ENCODE results near the gene TENM4. TPM values are rescaled to one million over a fixed set of nuclear protein-coding genes. Genes with fewer than 3 reads are reported as not detected.

TENM4 gene
- total and polyA plus RNA-seq, 2 of the 8 experiments (the other 6 are each of a cell fraction or from before 2014, with no cell fraction given) = 3.5 to 7.2 TPM

- Histone ChIP-seq H2AFZ (ENCODE audit: low read length) (no peak overlapping the region), H2BK12ac (ENCODE audit: low read depth, low read length) (no peak overlapping the region), H2BK120ac (replicated peaks; ENCODE audit: low read depth, low read length) (no peak overlapping the region), H3K79me2 (ENCODE audit: control insufficient read depth in 1 of 2, insufficient read depth in 2 of 2, low read length in 2 of 2) (no peaks in the 10 kb centered on the region), H3K23me2 (ENCODE audit: low read depth, low read length) (no peaks in the 10 kb centered on the region), H3K27ac (ENCODE audit: low read depth, low read length) (no peak overlapping the region), H3K18ac (ENCODE audit: extremely low read depth, low read length) (no peak overlapping the region), H3K36me3 (ENCODE audit: control insufficient read depth in 2 of 4, insufficient read depth in 4 of 4, low read length in 3 of 4) (no peaks in the 10 kb centered on the region), H3K14ac (ENCODE audit: insufficient read length) (no peak overlapping the region), H3K4me1 (replicated peaks in 1 of 4; ENCODE audit: control insufficient read depth in 3 of 4, insufficient read depth in 4 of 4, low read length in 3 of 4) (no peaks in the 10 kb centered on the region), H3K79me1 (ENCODE audit: low read depth, low read length) (no peaks in the 10 kb centered on the region), H2BK20ac (ENCODE audit: low read length) (no peak overlapping the region), H3K9me3 (ENCODE audit: insufficient read depth in 2 of 2, low read depth in 1 of 2, low read length in 1 of 2) (no peaks in the 10 kb centered on the region; a peak in 1 of 4 replicates), H4K91ac (replicated peaks; ENCODE audit: insufficient read length, low read length) (no peak overlapping the region), H4K8ac (ENCODE audit: extremely low read depth, insufficient read depth, low read length) (no peak overlapping the region), H3K4ac (replicated peaks; ENCODE audit: insufficient read length, low read depth, low read length) (no peak overlapping the region), H3K4me2 (ENCODE audit: insufficient read depth in 1 of 2, low read depth in 2 of 2, low read length in 2 of 2) (no peak overlapping the region), H3K4me3 (ENCODE audit: extremely low read depth in 1 of 4, insufficient read depth in 2 of 4, low read depth in 3 of 4, low read length in 4 of 4) (no peak overlapping the region), H2AK5ac (ENCODE audit: low read depth, low read length) (no peak overlapping the region), H3K56ac (replicated peaks; ENCODE audit: insufficient read length, low read depth, low read length) (no peak overlapping the region), H2BK5ac (ENCODE audit: low read depth, low read length) (no peak overlapping the region), H3K27me3 (replicated peaks in 1 of 4; ENCODE audit: control insufficient read depth in 3 of 4, extremely low read depth in 1 of 4, insufficient read depth in 3 of 4, low read length in 3 of 4) (no peaks in the 10 kb centered on the region), H4K5ac (ENCODE audit: insufficient read length, low read depth, low read length) (no peak overlapping the region), H4K20me1 (replicated peaks in 1 of 2; ENCODE audit: control insufficient read depth in 1 of 2, insufficient read depth in 2 of 2, low read length in 2 of 2) (no peaks in the 10 kb centered on the region), H3K23ac (ENCODE audit: insufficient read length) (no peak overlapping the region), H3K9ac (replicated peaks in 1 of 4; ENCODE audit: extremely low read depth in 1 of 4, low read depth in 3 of 4, low read length in 3 of 4) (no peak overlapping the region), H2BK15ac (ENCODE audit: low read length) (no peak overlapping the region)
- POLR2A ChIA-PET (ENCODE audit: partially characterized antibody) = no interaction called here
- DNase-seq (ENCODE audit: low read depth in 1 of 2, low spot score in 2 of 2) (no peak), FAIRE-seq (no peak)
- 94% methylated on average over 3 of the region's 3 CpGs; no CpG with 5 or more reads in 1 of the 2 experiments for WGBS, 2 experiments (ENCODE audit: extremely low coverage in 1 of 2, insufficient coverage in 1 of 2, insufficient read length in 1 of 2, insufficient replicate concordance in 2 of 2, low coverage in 1 of 2, low lambda C conversion rate in 2 of 2, missing lambda C conversion rate in 1 of 2)
- CTCF ChIA-PET (ENCODE audit: partially characterized antibody) = interaction anchor here (0.6 to 1.2 kb wide), 4 partner anchors 20 to 446 kb away, joined by 3 read pairs; no protein-coding TSS in a partner anchor
- TF ChIP-seq TEAD4 (IDR thresholded peaks at IDR 0.05; ENCODE audit: low read depth, low read length) (no peak), RNF2 (IDR thresholded peaks at IDR 0.05; ENCODE audit: borderline replicate concordance, low read depth, low read length, missing control alignments, poor library complexity, severe bottlenecking) (no peak), SUZ12 (IDR thresholded peaks at IDR 0.05; ENCODE audit: low read length) (no peak), JUND (IDR thresholded peaks at IDR 0.05; ENCODE audit: low read length) (no peak), SAP30 (IDR thresholded peaks at IDR 0.05; ENCODE audit: insufficient read depth, insufficient replicate concordance, low read length) (no peak), CTBP2 (IDR thresholded peaks at IDR 0.05; ENCODE audit: borderline replicate concordance, insufficient read depth, insufficient read length, low read length) (no peak), CREB1 (IDR thresholded peaks at IDR 0.05) (no peak), BRCA1 (IDR thresholded peaks at IDR 0.05; ENCODE audit: low read depth, low read length) (no peak), KDM4A (IDR thresholded peaks at IDR 0.05; ENCODE audit: low read depth, low read length, severe bottlenecking) (no peak), ZNF274 (IDR thresholded peaks at IDR 0.05; ENCODE audit: borderline replicate concordance, extremely low read depth, low read length) (no peak), FOSL1 (IDR thresholded peaks at IDR 0.05; ENCODE audit: insufficient read depth, low read depth, low read length) (no peak), KDM5A (IDR thresholded peaks at IDR 0.05; ENCODE audit: low read length) (no peak), TAF7 (optimal IDR thresholded peaks at IDR 0.05; ENCODE audit: borderline replicate concordance, low read depth, low read length) (no peak), MAFK (IDR thresholded peaks at IDR 0.05; ENCODE audit: low read depth, low read length) (no peak), RBBP5 (IDR thresholded peaks at IDR 0.05; ENCODE audit: borderline replicate concordance, low read depth, low read length) (no peak)
Observed at GRCh38 chr11:78606667-78607066, 834.2 kb downstream of the TENM4 start.
